NCI-H524 treated with DMSO at 0.1 percent for 48 hours (cell line): ENCODE results near the gene RNF187.

ENCODE experiments used
- DNase-seq: peaks from one replicate; lab custom pipeline; 2025; lab: John Stamatoyannopoulos, UW

Gene RNF187

GRCh38 chr1:228508840-228509415 is 21.7 kb downstream of the RNF187 start:
- no peak for DNase-seq

GRCh38 chr1:228510101-228510802 is 23.1 kb downstream of the RNF187 start:
- no peak for DNase-seq

- no peak for DNase-seq
Measured at GRCh38 chr1:228510803-228511413, 23.7 kb downstream of the RNF187 start.

GRCh38 chr1:228511546-228512445 is 24.6 kb downstream of the RNF187 start:
- no peak for DNase-seq

GRCh38 chr1:228512781-228513198 is 25.6 kb downstream of the RNF187 start:
- no peak for DNase-seq

GRCh38 chr1:228513236-228513900 is 26.2 kb downstream of the RNF187 start:
- DNase-seq, result no peak

- DNase-seq, result no peak
Measured at GRCh38 chr1:228514421-228514820, 27.2 kb downstream of the RNF187 start.

GRCh38 chr1:228515200-228515834 is 28.1 kb downstream of the RNF187 start:
- no peak for DNase-seq

- no peak for DNase-seq
Measured at GRCh38 chr1:228517655-228518054, 30.5 kb downstream of the RNF187 start.

GRCh38 chr1:228527596-228527995 is 40.4 kb downstream of the RNF187 start:
- DNase-seq, result no peak

- DNase-seq, result no peak
Measured at GRCh38 chr1:228528612-228529011, 41.4 kb downstream of the RNF187 start.

GRCh38 chr1:228530086-228530758 is 43.0 kb downstream of the RNF187 start:
- DNase-seq, result no peak

- no peak for DNase-seq
Measured at GRCh38 chr1:228530951-228531731, 44.0 kb downstream of the RNF187 start.

GRCh38 chr1:228538831-228539230 is 51.6 kb downstream of the RNF187 start:
- DNase-seq, result no peak

GRCh38 chr1:228540161-228540917 is 53.2 kb downstream of the RNF187 start:
- DNase-seq, result no peak

- DNase-seq, result no peak
Measured at GRCh38 chr1:228541725-228542124, 54.5 kb downstream of the RNF187 start.

GRCh38 chr1:228542376-228542775 is 55.2 kb downstream of the RNF187 start:
- DNase-seq, result no peak

GRCh38 chr1:228542981-228543380 is 55.8 kb downstream of the RNF187 start:
- no peak for DNase-seq

- DNase-seq, result no peak
Measured at GRCh38 chr1:228543396-228543795, 56.2 kb downstream of the RNF187 start.
